DMS114 treated with DMSO at 0.1 percent for 48 hours (cell line): Measurements from ENCODE around the gene WARS2.
A peak's percentile ranks its signal among the peaks of the same experiment; 100 is the strongest.

Experiments
- DNase-seq: peaks from one replicate; lab custom pipeline; 2025; ENCODE audit not compliant: unreplicated experiment; lab: John Stamatoyannopoulos, UW

WARS2 gene

DNA sequence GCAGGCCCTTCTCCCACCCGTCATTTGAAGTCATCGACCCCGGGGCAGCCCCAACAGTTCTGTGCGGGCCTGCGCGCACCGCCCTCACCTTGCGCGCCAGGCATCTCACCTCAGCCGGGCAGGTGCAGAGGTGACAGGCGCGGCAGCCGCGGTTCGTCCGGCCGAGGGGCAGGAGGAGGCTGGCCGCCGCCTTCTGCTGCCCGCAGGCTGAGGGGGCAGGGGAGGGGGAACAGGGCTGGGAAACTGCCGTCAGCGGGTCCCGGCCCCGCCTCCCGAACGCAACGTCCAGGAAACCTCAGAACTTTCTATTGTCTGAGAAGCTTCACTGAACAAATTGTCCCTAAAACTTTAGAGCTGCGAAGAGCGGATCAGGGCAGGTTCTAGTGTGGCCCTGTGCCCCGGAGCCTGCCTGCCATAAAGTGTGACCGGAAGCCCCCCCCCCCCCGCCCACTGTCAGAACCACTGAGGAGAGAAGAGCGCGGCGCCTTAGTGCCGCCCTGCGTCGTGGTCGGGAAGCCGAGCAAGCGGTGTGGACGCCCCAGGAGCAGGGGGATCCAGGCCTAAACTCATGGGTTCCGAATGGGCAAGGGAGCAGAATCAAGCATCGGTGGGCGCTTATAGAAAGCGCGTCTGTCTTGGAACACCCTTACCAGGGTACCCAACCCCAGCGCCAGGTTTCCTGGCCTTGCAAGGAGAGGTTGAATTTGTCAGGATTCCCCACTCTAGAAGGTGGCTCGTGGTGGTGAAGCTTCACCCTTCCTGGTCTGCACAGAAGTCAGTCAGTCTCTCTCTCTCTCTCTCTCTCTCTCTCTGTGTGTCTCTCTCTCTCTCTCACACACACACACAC, 139.0 kb downstream of the WARS2 start:
- DNase-seq = no peak

DNA sequence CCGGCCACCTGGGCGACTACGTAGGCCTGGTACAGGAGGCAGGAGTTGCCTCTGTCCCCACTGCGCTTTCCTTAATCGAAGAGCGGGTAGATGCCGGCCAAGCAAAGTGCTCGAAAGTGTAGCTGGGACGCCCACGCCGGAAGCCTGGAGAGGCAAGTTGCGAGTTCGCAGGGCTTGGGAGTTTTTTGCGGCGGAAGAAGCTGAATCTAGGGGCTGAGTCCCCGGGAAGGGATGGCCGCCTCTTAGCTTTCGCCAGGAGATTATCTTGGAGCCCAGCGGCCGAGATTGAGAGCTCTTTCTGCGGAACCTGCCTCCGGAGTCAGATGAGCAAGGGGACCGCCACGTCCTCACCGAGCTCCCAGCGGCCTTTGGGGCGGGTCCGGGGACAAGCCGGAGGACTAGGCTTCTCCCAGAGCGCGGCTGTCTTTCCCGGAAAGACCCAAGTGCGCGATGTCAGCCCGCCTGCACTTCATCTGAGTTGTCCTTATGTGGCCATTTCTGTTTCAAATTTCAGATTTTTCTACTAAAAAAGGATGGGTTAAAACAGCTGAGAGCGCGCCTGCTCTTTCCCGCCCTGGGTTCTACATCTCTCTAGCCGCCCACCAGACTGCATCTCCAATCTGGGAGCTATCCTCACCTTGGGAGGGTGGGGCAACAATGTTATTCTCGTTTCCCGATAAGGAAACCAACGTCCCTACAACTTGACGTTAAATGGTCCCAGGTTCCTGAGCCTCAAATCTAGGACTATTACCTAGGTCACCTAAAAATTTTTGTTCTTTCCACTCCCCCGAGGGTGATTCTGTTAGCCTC, 139.9 kb downstream of the WARS2 start:
- no peak for DNase-seq

DNA sequence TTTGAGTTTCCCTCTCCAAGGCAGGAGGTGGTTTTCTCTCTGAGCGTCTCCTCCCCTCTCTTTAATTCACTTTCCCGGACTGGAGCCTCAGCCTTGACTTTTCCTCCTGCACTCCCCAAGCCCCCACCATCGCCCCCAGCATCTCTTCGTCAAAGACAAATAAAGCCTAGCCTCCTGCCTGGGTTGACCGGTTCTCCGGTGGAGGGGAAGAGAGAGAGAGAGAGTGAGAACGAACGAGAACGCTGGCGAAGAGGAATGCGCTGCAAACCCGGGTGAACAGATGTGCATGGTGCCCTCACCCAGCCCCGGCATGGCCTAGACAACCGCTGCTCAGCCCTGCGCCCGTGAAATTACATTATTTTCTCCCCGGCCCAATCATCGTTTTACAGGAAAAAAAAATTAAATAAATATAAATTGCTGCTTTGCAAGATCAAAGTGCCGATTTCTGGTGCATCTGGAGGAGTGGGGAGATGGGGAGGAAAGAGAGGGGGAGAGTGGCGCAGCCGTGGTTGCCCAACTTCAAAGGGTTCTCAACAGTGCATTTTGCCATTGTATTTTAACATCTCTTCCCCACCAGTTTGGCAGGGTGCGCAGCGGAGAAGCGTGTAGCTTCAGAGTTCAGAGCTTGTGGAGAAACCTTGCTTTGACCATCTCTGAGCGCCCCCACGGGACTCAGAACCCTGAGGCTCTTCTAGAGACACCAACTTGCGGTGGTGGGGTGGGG, 140.9 kb downstream of the WARS2 start:
- no peak for DNase-seq

DNA sequence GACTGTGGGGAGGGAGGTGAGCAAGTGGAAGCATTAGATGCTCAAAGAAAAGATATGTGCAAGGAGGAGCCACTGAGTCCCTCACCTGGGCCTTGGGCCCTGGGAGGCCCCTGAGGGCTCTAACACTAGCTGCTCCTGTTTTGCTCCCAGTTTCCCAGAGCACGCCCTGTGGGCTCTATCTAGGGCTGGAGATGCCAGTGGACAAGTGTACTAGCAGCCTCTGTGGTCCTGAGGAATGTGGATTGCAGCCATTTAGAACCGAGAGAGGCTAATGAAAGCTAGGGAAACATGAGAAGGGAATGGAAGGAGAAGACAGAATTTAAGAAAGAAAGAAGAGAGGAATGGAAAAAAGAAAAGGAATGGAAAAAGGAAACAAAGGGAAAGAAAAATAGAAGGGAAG, 142.3 kb downstream of the WARS2 start:
- no peak for DNase-seq

DNA sequence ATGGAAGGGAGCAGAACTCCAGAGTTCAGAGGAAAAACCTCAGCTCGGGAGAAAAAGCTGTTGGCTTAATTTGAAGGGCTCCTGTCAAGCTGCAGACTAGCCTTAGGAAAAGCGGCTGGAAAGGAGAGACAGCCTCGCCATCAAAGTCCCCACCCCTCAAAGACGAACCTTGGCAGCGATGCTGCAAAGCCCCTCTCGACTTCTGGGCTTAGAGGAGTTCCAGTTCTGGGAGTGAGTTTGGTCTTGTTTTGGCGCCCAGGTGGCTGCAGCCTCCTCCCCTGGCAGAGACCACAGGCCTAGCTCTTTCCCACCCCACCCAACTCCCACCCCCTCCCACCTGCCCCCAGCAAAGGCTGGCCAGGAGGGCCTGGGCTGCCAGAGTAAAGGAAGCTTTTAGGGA, 143.2 kb downstream of the WARS2 start:
- DNase-seq = no peak

DNA sequence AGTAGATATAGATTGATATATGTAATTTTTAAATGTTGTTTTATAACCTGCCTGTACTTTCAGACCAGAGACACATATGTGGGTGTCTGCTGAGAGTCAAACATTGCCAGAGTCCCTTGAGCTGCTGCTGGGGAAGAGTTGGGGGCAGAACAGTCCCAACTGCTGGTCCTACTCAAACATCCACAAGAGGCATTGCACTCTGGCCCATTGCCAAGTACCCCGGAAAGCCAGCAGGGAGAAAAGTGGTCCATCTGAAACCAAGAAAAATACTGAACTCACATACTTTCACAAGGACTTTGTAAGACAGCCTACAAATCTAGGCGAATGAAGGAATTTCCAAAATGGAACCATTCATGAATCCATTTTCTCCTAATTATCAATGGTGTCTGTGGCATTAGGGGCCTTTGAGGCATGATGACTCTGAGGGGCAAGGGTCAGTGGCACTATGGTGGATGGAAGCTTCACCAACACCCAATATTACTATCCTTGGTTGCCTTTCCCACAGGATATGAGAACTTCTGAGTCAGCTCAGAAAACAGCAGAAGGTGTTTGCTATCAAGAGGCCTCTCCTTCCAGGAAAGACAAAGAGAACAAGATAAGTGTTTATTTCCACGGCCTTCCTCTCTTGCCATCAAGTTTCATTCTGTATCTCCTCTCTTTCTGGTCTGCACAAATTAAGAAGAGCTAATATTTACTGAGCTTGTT, 145.0 kb downstream of the WARS2 start:
- DNase-seq = no peak

DNA sequence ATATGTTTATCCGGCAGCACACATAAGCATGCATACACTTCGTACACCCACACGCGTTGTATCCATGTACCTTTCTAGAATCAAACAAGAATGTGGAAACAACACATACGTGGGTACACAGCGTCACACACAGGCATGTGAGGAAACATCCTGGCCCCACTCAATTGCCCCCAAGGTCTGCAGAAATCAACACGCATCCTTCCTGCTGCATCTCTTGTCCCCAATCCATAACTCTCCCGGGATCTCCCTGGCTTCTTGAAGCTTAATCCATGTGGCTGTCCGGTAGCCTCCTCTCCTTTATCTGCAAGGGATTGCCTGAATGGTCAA, 146.8 kb downstream of the WARS2 start:
- no peak for DNase-seq

DNA sequence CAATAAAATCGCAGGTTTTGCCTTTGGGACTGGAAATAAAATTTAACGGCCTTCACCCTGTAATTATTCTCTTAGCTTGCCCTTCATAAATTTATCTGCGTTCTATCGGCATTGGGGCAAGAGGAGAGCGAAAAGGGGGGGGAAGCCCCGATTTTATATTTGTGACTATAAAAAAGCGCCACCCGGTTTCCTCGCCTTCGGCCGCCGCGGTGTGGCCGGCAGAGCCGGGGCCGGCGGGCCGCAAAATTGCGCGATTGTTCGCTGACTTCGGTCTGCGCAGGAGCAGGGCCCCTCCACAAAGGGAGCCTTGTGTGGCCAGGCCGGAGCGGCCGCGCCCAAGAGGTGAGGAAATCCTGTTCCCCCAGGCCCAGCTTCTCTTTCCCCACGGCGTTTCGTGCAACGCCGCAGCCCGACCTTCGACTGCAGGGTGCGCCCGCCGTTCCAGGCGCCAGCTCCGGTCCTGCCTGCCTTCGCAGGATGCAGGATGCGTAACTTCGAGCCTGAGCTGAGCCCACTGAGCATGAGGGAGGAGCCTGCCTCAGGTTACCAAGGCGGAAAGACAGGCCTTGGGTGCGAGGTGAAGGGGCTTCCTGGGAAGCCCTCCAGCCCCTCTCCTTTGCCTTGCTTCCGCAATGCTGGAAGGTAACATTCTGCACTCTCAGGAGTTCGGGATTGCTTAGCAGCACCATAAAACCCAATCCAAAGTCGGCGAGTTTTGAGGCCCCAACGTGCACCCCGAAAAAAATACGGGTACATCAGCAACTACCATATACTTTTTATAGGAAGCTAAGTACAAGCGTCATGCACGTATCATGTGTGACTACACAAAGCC, 147.4 kb downstream of the WARS2 start:
- no peak for DNase-seq

DNA sequence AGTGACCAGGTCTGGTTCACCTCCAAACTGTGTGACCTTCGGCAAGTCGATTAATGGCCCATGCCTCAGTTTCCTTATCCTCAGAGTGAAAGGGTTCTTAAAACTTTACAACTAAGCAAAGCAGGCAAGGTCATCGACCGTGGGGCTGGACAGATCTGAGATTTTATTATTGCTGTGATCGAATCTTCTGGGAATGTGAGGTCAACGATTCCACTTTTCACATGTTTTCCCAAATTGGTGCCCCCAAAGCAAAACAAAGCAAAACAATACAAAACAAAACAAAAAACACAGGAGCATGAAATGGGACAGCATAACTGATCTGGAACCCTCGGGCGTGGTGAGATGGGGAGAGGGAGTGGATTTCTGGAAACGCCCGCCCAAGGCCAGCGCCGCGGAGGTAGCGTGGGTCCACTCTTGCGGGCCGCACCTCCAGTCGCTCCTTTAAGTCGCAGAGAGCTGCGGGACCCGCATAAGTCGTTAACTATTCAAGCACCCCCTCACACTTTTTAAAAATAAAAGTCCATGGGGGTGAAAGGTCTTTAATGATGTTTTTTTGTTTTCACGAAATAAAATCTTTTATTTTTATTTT, 148.1 kb downstream of the WARS2 start:
- DNase-seq = no peak

DNA sequence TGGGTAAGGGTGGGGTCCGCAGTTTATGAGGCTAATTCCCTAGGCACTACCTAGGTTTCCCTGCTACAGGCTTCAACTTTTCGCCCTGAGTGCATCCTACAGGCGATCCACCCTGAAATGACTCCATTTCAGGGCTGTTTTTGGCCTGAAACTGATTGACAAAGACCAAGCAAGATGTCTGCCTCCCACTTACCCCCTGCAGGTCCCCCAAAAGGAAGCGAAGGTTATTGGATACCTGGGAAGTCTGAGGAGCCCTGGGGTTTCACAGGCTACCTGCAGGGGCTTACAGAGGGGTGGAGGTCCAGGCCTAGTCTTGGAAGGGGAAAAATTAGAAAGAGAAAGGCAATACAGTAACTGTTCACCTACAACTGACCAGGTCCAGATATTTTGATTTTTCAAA, 149.0 kb downstream of the WARS2 start:
- DNase-seq = no peak

DNA sequence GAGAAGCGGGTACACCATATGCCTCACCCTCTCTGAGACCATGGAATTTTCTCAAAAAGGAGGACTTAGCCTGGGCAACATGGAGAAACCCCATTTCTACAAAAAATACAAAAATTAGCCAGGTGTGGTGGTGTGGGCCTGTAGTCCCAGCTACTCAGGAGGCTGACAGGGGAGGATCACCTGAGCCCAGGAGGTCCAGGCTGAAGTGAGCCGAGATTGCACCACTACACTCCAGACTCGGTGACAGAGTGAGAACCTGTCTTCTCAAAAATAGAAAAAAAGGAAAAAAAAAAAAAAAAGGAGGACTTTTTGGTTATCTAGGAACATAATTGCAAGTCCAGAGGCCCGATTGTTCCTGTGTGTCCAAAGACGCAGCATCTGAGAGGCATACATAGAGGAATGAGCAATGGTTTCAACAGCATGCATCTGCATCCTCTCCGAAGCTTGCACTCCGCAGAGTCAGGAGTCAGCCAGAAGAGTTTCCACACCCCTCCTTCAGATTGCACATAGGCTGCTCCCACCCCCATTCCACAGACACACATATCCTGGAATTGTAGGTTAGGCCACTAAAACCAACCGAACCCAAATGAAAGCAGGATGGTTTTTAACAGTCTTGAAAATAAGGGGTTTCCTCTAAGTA, 149.8 kb downstream of the WARS2 start:
- no peak for DNase-seq

DNA sequence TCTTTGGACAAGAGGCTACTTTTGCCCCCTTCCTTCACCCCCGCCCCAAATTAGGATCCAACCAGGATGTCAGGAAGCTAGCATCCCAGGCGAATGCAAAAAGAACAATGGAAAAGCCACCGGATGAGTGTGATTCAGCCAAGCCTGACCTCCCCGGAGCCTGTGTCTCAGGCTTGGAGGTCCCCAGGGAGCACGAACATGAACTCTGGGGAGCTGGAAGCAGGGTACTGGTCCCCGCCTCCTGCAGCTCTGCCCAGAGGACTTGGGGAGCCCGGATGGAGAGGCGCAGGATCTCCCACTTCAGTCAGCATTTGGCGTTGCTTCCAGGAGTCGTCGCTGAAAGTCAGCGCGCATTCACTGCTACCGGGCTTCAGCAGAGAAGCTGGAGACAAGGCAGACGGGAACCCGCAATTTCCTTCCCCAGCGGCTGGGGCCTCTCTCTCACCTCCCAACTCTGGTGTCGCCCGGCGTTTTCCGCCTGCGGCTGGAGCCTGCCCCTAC, 150.5 kb downstream of the WARS2 start:
- DNase-seq = no peak

DNA sequence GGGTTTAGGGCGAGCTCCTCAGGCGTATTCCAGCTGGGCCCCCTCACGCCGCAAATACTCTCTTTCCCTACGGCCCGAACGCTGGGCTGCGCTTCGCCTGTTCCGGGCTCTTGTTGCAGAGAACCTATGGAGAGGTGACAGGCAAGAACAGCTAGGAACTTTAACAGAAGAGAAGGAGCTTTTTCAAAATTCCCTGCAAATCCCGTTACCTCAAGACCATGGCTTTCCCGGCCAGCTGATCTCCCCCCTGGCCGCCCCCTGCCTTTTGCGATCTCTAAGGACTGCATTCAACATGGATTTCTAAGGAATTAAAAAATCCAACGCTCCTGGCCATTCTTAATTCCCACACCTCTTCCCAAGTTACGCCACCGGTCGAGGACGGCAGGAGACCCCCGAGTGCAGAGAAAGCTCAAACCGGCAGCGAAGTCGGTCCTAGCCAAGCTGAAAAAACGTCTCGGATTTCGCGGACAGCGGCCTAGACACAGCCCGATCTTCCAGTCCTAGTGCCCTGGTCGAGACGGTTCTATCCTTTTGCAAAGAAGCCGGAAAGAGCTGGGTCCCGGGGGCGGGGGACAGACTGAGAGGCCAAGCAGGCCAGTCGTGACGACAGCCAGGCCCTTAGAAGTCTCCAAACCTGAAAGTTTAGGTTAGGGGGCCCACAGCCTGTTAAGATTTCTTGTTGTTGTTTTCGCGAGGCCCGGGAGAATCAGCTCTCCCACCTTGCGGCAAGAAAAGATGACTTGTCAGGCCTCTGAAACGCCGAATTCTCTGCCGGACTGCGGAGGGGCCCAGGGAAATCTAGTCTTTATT, 151.2 kb downstream of the WARS2 start:
- no peak for DNase-seq

DNA sequence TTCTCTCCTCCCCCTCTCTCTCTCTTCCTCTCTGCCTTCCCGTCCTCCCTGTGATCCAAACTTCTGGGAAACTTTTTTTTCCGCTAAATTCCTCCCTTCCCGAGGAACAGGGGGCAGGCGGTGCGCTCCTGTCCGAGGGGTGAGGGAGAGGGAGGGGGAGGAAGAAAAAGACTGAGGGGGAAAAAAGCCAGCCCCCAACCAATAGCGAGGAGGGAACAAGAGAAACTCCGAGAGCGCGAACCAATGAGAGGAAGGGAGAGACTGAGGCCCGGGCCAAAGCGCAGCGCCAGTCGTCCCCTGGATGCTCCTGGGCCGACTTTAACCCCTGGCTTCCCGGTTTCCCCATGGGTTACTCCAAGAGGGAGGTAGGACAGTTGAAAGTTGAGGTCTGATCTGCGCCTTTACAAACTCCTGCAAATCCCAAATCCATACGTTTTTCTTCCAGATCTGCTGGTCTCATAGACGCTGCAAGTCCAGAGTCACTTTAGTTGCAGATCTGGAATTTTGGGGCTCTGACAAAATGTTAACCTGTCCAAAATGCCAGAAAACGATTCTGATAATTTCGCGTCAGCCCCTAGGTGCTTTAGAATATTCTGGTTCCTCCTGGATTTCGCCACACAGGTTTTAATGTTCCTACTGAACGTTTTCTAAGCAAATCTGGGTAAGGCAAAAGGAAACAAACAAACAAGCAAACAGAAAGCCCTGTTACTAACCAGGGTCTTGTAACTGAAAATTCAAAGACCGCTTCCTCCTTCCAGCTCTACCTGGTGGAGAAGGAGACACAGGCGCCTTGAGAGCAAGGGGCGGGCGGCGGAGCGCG, 152.1 kb downstream of the WARS2 start, which contains the start of gene TBX15:
Gene TBX15, minus strand, starts transcription at position 158 of the 820 bp plus-strand sequence. CDS start 548 bp downstream, outside the sequence.
- DNase-seq = peak; percentile 38

DNA sequence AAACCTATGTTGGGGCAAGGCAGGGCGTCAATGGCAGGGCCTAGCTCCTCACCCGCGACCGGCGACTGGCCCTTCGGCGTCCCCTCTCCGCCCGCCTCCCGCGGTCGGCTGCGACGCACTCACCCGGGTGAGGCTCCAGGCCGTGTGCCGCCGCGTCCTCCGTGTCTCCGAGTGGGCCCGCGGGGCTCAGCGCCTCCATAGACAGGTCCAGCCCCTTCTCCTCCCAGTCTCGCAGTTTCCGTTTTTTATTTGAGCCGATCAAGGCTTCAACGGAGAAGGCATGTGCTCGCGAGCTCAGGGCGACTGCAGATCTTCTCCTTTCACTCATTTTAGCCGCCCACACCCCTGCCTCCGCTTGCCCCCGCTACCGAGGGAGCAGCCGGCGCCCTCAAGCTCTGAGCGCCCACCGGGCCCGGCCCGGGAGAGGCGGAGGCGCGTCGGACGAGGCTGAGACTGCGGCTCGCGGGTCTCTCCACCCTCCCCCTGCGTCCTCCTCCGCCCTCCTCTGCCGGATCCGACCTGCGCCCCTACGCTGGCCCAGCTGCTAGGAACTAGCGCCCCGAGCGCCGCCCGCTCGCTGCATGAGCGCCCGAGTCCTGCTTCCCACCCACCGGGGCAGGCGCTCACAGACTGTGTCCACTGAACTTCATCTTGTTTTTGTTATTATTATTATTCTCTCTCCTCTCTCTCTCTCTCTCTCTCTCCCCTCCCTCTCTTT, 152.8 kb downstream of the WARS2 start:
- DNase-seq = peak; percentile 42

DNA sequence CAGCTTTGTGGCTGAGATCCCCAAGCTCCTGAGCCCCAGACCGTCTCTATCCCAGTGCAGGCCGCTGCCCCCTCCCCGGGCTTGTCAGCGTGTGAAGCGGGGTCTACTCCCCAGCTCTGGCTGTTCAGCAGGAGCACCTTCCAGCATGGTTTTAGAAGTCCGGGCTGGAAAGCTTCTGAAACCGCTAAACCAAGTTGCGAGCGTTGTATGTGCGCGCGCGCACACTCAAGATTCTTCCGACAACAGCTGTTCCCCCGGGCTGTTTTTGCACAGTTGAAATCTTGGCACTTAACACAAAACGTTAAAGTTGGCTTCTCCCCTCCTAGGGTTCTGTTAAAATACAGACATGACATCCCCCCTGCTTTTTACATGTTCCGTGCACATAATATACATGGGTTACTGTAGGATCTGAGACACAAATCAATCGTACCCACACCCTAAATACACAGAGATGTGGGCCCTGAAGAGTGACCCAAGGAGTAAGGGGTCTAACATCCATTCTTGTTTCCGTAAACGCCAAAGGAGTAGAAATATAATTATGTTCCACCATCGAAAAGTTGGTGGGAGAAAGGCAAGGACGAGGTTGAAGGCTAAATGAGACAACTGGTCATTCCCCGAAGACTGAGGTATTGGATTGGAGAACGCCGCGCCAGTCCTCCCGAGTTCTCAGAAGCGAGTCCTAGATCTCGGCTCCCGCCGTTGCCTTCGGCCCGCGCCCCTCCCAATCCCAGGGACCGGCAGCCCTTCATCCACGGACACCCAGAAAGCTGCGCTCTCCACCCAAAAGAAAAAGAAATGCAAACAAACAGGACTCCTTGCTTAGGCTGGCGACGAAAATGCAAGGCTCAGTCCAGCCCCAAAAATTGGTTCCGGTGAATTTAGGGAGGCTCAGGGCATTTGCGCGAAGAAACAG, 153.6 kb downstream of the WARS2 start:
- no peak for DNase-seq
